Tibial artery (tissue), 4 donors: ENCODE data around the gene ACOT11.

Experiments used
- DNase-seq, 2 donors: peaks; one replicate each; pipeline ENCODE4 v3.0.0-alpha.2; 2019
- H3K27ac ChIP-seq, 2 donors: fragments of 200-600 bp; sonication (generic) in 1 of 2; 1 replicate in 1 of 2; 2 replicates in 1 of 2; pipeline ENCODE4 v1.5.1; 2018 to 2019; ENCODE audit warnings: mild to moderate bottlenecking in 1 of 2
- H3K27me3 ChIP-seq, 2 donors: fragments of 200-600 bp; sonication (generic) in 1 of 2; one replicate each; pipeline versions ENCODE4 v1.5.1 to v1.6.0; 2016 to 2019
- H3K36me3 ChIP-seq, 3 donors: fragments of 200-600 bp; sonication (generic) in 2 of 3; one replicate each; pipeline ENCODE4 v1.5.1; 2016 to 2019; ENCODE audit warnings: mild to moderate bottlenecking in 2 of 3
- H3K4me1 ChIP-seq, 4 donors: fragments of 200-600 bp; sonication (generic) in 2 of 4; 1 replicate in 3 of 4; 2 replicates in 1 of 4; pipeline ENCODE4 v1.5.1; 2016 to 2019
- H3K4me3 ChIP-seq, 2 donors: fragments of 200-600 bp; sonication (generic) in 1 of 2; 1 replicate in 1 of 2; 2 replicates in 1 of 2; pipeline ENCODE4 v1.5.1; 2018 to 2019; ENCODE audit warnings: mild to moderate bottlenecking in 2 of 2
- H3K9me3 ChIP-seq, 3 donors: fragments of 200-600 bp; sonication (generic) in 1 of 3; one replicate each; pipeline ENCODE4 v1.5.1; 2016 to 2019
- intact Hi-C: fragments of 100-400 bp; cut with DNase I; formaldehyde crosslinking; loops from one replicate; pipeline ENCODE4 v1.15.0; 2023; ENCODE audit warnings: low total_unique reads
- TF ChIP-seq, protein P1 (sequence below), 2 experiments: fragments of 200-600 bp in 1 of 2; fragments of 450-650 bp in 1 of 2; IDR thresholded peaks; one replicate each; pipeline ENCODE4 v1.5.1; 2017 to 2019; ENCODE audit warnings: antibody characterized with exemption in 2 of 2, mild to moderate bottlenecking in 1 of 2, moderate library complexity in 1 of 2

The ACOT11 gene

DNA sequence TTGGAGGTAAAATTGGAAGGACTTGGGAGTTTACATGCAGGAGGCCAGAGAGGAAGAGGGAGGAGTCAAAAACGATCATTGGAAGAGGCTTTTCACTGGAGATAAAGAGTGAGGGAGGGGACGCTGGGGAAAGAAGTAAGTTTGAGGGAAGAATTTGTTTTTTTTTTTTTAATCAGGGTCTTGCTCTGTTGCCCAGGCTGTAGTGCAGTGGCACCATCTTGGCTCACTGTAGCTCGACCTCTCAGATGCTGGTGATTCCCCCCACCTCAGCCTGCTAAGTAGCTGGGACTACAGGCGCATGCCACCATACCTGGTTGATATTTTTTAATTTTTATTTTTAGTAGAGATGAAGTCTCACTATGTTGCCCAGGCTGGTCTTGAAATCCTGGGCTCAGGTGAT lies 92.3 kb downstream of the ACOT11 start:
- intact Hi-C loops: loop anchor here (10.0 kb wide), 1 partner anchor 96 kb away; the partner anchor contains the start of gene ACOT11

DNA sequence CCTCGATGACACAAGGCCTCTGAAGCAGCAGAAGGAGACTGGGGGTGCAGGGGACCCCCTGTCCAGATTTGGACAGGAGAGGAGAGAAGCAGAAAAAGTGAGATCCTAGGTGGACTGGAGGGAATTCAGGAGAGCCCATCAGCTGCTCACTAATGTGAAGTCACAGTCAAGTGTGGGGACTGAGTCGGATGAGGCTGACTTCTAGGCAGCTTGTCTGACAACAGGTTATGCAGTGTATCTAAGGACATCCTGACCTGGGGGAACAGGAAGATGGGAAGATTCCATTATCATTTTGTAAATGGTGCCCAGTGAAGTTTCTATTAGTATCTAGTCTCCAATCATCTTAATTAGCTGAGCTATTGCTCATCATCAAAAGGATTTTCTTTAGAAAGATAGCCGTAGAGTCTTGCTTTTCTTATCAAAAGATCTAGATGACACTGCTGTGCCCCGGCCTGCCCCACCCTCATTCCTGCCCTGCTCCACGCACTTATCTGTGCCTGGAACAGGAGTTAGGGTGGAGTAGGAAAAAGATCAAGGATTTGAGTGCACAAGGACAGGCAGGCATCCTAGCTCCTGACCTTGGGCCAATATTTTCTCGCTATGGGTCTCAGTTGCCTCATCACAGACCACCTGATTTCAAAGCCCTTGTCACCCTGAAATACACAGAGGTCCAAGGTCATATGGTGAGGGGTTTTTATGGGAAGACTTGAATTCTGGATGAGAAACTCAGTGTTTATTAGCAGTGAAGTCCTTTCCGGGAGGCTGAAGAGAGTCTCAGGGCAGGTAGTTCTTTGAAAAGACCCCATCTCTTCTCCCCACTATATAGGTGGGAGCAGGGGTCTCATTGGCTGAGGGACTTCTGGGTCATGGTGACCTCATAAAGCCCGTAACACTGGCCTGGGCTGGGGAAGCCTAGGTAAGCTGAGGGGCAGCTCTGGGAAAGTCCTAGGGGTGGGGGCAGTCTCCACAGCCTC lies 93.1 kb downstream of the ACOT11 start, which contains the start of gene MROH7:
Gene MROH7, plus strand, starts transcription at position 924 of the 974 bp plus-strand sequence. CDS start 11,141 bp downstream, outside the sequence.
- no peak for DNase-seq
- H3K36me3 ChIP-seq: peaks cover 0 to under 1% (median 0%) of the 10 kb centered on the region in 3 donors
- H3K4me3 ChIP-seq: no peak within 1 kb of the TSS
- peaks cover 0 to 11% (median 3%) of the 10 kb centered on the region in 4 donors for H3K4me1 ChIP-seq
- intact Hi-C loops: loop anchor here (10.0 kb wide), 1 partner anchor 96 kb away; the partner anchor contains the start of gene ACOT11
- TF ChIP-seq, protein P1, sequence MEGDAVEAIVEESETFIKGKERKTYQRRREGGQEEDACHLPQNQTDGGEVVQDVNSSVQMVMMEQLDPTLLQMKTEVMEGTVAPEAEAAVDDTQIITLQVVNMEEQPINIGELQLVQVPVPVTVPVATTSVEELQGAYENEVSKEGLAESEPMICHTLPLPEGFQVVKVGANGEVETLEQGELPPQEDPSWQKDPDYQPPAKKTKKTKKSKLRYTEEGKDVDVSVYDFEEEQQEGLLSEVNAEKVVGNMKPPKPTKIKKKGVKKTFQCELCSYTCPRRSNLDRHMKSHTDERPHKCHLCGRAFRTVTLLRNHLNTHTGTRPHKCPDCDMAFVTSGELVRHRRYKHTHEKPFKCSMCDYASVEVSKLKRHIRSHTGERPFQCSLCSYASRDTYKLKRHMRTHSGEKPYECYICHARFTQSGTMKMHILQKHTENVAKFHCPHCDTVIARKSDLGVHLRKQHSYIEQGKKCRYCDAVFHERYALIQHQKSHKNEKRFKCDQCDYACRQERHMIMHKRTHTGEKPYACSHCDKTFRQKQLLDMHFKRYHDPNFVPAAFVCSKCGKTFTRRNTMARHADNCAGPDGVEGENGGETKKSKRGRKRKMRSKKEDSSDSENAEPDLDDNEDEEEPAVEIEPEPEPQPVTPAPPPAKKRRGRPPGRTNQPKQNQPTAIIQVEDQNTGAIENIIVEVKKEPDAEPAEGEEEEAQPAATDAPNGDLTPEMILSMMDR (IDR thresholded peaks at IDR 0.05): no peak
- no peak within 1 kb of the TSS for H3K27ac ChIP-seq
- no peaks in the 10 kb centered on the region for H3K27me3 ChIP-seq
- H3K9me3 ChIP-seq: peaks cover 4 to 8% (median 6%) of the 10 kb centered on the region in 3 donors

More for the DNA sequence above, 92.3 kb downstream of the ACOT11 start:
- no peak overlapping the region for H3K4me3 ChIP-seq
- H3K4me1 ChIP-seq: peaks cover 0 to 3% (median 0%) of the 10 kb centered on the region in 4 donors
- H3K9me3 ChIP-seq: peaks cover 4 to 8% (median 6%) of the 10 kb centered on the region in 3 donors
- peaks cover 4 to 8% (median 6%) of the 10 kb centered on the region in 3 donors for H3K36me3 ChIP-seq
- no peaks in the 10 kb centered on the region for H3K27me3 ChIP-seq
- H3K27ac ChIP-seq: no peak overlapping the region
- TF ChIP-seq, protein P1 (IDR thresholded peaks at IDR 0.05): no peak
- no peak for DNase-seq

- peaks cover 0 to 19% (median 6%) of the 10 kb centered on the region in 4 donors for H3K4me1 ChIP-seq
- H3K9me3 ChIP-seq: peaks cover 4 to 8% (median 6%) of the 10 kb centered on the region in 3 donors
- DNase-seq: no peak
- H3K4me3 ChIP-seq: no peak overlapping the region
- H3K27me3 ChIP-seq: no peaks in the 10 kb centered on the region
- intact Hi-C loops: loop anchor here (10.0 kb wide), 1 partner anchor 99 kb away; the partner anchor contains the start of gene ACOT11
- TF ChIP-seq, protein P1 (IDR thresholded peaks at IDR 0.05): no peak
- H3K27ac ChIP-seq: no peak overlapping the region
- no peaks in the 10 kb centered on the region for H3K36me3 ChIP-seq
These were observed 95.7 kb downstream of the ACOT11 start for GRCh38 chr1:54643736-54644135.

DNA sequence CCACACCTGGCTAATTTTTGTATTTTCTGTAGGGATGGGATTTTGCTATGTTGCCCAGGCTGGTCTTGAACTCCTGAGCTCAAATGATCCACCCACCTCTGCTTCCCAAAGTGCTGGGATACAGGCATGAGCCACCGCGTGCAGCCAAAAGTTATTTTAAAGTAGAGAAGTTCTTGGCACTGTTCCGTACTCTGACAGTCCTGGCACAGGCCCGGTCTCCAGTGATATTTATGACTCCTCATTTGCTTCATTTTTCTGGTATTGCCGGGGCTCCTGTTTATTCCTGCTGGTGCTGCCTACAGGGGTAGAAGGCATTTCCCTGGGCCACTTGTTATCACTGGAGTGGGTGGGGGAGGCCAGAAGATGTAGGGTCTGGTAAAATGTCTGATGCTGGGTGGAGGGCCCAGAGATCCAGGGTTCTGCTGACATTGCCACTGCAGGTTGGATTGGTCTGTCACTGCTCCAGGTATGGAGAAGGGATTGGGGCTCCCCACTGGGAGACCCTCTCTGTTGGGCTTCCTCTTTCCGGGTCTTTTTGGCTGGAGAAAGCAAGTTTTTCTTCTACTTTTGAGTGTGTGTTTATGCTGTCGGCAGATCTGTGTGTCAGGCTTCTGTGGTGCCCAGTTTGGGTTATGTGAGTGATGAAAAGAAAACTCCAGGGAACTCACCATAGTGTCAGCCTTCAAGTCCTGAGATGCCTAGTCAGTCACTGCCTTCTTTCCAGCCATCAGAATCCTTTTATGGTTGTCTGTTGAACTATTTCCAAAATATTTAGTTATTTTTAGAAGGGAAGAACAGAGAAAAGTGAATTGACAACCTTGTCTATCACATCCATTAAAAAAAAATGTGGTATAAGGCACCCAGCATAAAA lies 98.0 kb downstream of the ACOT11 start:
- H3K36me3 ChIP-seq: no peaks in the 10 kb centered on the region
- TF ChIP-seq, protein P1 (IDR thresholded peaks at IDR 0.05): no peak
- H3K27ac ChIP-seq: peak overlapping the region; percentile 61 to 80
- peaks cover 4 to 8% (median 6%) of the 10 kb centered on the region in 3 donors for H3K9me3 ChIP-seq
- peaks cover 0 to 19% (median 6%) of the 10 kb centered on the region in 4 donors for H3K4me1 ChIP-seq
- H3K27me3 ChIP-seq: no peaks in the 10 kb centered on the region
- peak; percentile 53 to 90 for DNase-seq
- H3K4me3 ChIP-seq: peak overlapping the region in 1 of 2 donors; percentile 2
- intact Hi-C loops: loop anchor here (10.0 kb wide), 1 partner anchor 101 kb away; the partner anchor contains the start of gene ACOT11
